GM12801 (cell line): ENCODE results near the gene CD207.

ENCODE experiments used
- CTCF ChIP-seq: IDR thresholded peaks from one replicate; pipeline ENCODE4 v1.5.1; 2011; ENCODE audit warnings: control low read depth; ENCODE audit not compliant: insufficient read length; ENCODE audit errors: extremely low read depth

Gene CD207

GRCh38 chr2:70816726-70817125 is 18.9 kb downstream of the CD207 start:
- TF ChIP-seq CTCF: no peak

GRCh38 chr2:70808983-70809958 is 26.3 kb downstream of the CD207 start:
- TF ChIP-seq CTCF: no peak

- no peak for TF ChIP-seq CTCF
Measured at GRCh38 chr2:70807828-70808118, 27.8 kb downstream of the CD207 start.

GRCh38 chr2:70807102-70807827 is 28.4 kb downstream of the CD207 start:
- TF ChIP-seq CTCF: no peak

GRCh38 chr2:70806620-70807019 is 29.0 kb downstream of the CD207 start:
- TF ChIP-seq CTCF: no peak

- TF ChIP-seq CTCF: no peak
Measured at GRCh38 chr2:70806013-70806412, 29.6 kb downstream of the CD207 start.

GRCh38 chr2:70801607-70802263 is 33.9 kb downstream of the CD207 start:
- no peak for TF ChIP-seq CTCF
